Spleen (tissue), 7 donors: Measurements from ENCODE around the gene NISCH.

Experiments
- POLR2AphosphoS5 ChIP-seq, 3 donors: sonication (generic); formaldehyde crosslinking; IDR thresholded peaks; one replicate each; pipeline ENCODE4 v1.5.1; 2017; ENCODE audit warnings: antibody characterized with exemption in 3 of 3
- TF ChIP-seq, protein P1 (sequence below), 11 experiments: fragments of 200-600 bp in 7 of 11; fragments of 450-650 bp in 4 of 11; sonication (generic) in 4 of 11; IDR thresholded peaks in 8 of 11; conservative IDR thresholded peaks in 3 of 11; 1 replicate in 7 of 11; 2 replicates in 4 of 11; pipeline versions ENCODE4 v1.4.0 to v1.8.0; 2016 to 2021; ENCODE audit warnings: antibody characterized with exemption in 11 of 11, inconsistent platforms in 4 of 11, mild to moderate bottlenecking in 1 of 11
- donor health status: DM: no; HTN: no; CAD: no; lungs with moderate emphysema.
- donor health status: DM: no; HTN: no; CAD: no.
- donor health status: DM: no; HTN: no; CAD: no.

DNA sequence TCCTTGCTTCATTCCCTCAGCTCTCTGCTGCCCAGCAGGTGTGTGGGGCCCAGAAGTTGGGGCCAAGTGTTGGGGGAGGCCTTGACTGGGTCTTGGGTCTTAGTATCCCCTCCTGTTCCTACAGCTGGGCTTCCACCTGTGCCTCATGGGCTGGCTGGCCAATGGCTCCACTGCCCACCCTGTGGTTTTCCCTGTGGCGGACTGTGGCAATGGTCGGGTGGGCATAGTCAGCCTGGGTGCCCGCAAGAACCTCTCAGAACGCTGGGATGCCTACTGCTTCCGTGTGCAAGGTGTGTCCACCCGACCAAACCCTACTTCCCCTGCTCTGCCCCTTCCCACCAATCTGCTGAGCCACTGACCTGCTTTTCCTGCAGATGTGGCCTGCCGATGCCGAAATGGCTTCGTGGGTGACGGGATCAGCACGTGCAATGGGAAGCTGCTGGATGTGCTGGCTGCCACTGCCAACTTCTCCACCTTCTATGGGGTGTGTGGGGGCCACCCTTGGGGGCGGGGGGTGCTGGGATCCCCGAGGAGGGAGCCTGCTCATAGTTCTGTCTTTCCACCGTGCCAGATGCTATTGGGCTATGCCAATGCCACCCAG is 67.3 kb downstream of the NISCH start:
- no peak for TF ChIP-seq POLR2AphosphoS5 (IDR thresholded peaks at IDR 0.05)
- TF ChIP-seq, protein P1, sequence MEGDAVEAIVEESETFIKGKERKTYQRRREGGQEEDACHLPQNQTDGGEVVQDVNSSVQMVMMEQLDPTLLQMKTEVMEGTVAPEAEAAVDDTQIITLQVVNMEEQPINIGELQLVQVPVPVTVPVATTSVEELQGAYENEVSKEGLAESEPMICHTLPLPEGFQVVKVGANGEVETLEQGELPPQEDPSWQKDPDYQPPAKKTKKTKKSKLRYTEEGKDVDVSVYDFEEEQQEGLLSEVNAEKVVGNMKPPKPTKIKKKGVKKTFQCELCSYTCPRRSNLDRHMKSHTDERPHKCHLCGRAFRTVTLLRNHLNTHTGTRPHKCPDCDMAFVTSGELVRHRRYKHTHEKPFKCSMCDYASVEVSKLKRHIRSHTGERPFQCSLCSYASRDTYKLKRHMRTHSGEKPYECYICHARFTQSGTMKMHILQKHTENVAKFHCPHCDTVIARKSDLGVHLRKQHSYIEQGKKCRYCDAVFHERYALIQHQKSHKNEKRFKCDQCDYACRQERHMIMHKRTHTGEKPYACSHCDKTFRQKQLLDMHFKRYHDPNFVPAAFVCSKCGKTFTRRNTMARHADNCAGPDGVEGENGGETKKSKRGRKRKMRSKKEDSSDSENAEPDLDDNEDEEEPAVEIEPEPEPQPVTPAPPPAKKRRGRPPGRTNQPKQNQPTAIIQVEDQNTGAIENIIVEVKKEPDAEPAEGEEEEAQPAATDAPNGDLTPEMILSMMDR (IDR thresholded peaks at IDR 0.05 in 8 of 11, conservative IDR thresholded peaks at IDR 0.05 in 3 of 11), result no peak
